B cell (primary cell): ENCODE measurements around the gene NGEF.

Experiments
- EZH2 ChIP-seq: IDR thresholded peaks from 2 replicates; pipeline ENCODE4 v1.6.1; 2012; ENCODE audit warnings: borderline replicate concordance, low read depth, mild to moderate bottlenecking, moderate library complexity, low read length; ENCODE audit not compliant: insufficient read depth, poor library complexity, severe bottlenecking
- TF ChIP-seq, protein P1 (sequence below): fragments of 200-600 bp; IDR thresholded peaks from one replicate; pipeline ENCODE4 v1.8.0; 2022; ENCODE audit warnings: antibody characterized with exemption, mild to moderate bottlenecking

GRCh38 chr2:232894746-232895145 lies 118.3 kb downstream of the NGEF start:
- TF ChIP-seq, protein P1, sequence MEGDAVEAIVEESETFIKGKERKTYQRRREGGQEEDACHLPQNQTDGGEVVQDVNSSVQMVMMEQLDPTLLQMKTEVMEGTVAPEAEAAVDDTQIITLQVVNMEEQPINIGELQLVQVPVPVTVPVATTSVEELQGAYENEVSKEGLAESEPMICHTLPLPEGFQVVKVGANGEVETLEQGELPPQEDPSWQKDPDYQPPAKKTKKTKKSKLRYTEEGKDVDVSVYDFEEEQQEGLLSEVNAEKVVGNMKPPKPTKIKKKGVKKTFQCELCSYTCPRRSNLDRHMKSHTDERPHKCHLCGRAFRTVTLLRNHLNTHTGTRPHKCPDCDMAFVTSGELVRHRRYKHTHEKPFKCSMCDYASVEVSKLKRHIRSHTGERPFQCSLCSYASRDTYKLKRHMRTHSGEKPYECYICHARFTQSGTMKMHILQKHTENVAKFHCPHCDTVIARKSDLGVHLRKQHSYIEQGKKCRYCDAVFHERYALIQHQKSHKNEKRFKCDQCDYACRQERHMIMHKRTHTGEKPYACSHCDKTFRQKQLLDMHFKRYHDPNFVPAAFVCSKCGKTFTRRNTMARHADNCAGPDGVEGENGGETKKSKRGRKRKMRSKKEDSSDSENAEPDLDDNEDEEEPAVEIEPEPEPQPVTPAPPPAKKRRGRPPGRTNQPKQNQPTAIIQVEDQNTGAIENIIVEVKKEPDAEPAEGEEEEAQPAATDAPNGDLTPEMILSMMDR = no peak
- TF ChIP-seq EZH2 = no peak
